ENCODE results near the gene DCTN3. TPM values are rescaled to one million over a fixed set of nuclear protein-coding genes. Genes with fewer than 3 reads are reported as not detected.

The DCTN3 gene
- polyA plus RNA-seq, 3 donors, result 120 to 174 (median 143) TPM

GRCh38 chr9:34606905-34607304 lies 13.4 kb downstream of the DCTN3 start:
- H3K9me3 ChIP-seq (replicated peaks in 1 of 2; ENCODE audit: control insufficient read depth in 1 of 2, insufficient read depth in 1 of 2, low read length in 2 of 2), result no peaks in the 10 kb centered on the region
- Mint-ChIP-seq H3K4me1 (peaks cover 14% of the 10 kb centered on the region), H3K27me3 (ENCODE audit: low read depth in 3 of 3) (peaks cover 6 to 7% (median 7%) of the 10 kb centered on the region in 3 donors), H3K4me3 (no peak overlapping the region), H3K36me3 (no peaks in the 10 kb centered on the region), H3K27ac (no peak overlapping the region), H3K9me3 (peaks cover 0 to 3% (median 0%) of the 10 kb centered on the region in 7 donors)
- H3K36me3 ChIP-seq (replicated peaks in 1 of 2; ENCODE audit: control insufficient read depth in 1 of 2, insufficient read depth in 2 of 2, low read length in 2 of 2), result no peaks in the 10 kb centered on the region
- H3K4me2 ChIP-seq (replicated peaks; ENCODE audit: extremely low read depth, low read length, poor library complexity, severe bottlenecking), result no peak overlapping the region
- peaks cover 13% of the 10 kb centered on the region for H3K79me2 ChIP-seq (ENCODE audit: insufficient read depth, low read length)
- no peaks in the 10 kb centered on the region for H4K20me1 ChIP-seq (ENCODE audit: insufficient read depth, low read length)
- H2AFZ ChIP-seq (ENCODE audit: insufficient read depth, low read depth, low read length, poor library complexity, severe bottlenecking), result no peak overlapping the region
- no peak overlapping the region for H3K27ac ChIP-seq (ENCODE audit: low read depth in 1 of 2, low read length in 2 of 2)
- H3K4me3 ChIP-seq (replicated peaks in 1 of 3; ENCODE audit: low read depth in 2 of 3, low read length in 3 of 3), result no peak overlapping the region
- TF ChIP-seq CTCF (IDR thresholded peaks at IDR 0.05), result no peak
- intact Hi-C loops (cut with micrococcal nuclease), result no loop called here
- DNase-seq, result no peak
- H3K9ac ChIP-seq (ENCODE audit: insufficient read depth, low read length, poor library complexity, severe bottlenecking), result no peak overlapping the region
- H3K4me1 ChIP-seq (ENCODE audit: control insufficient read depth in 1 of 2, insufficient read depth in 2 of 2, low read length in 2 of 2), result peaks cover 13 to 17% of the 10 kb centered on the region in 2 donors
- 100% methylated on average over 1 of the region's 3 CpGs for WGBS (ENCODE audit: insufficient coverage)
- H3K27me3 ChIP-seq (ENCODE audit: control insufficient read depth in 2 of 2, insufficient read depth in 2 of 2, low read length in 2 of 2), result peaks cover 0 to 2% of the 10 kb centered on the region in 2 donors

- Histone ChIP-seq H3K9me3 (replicated peaks in 1 of 2; ENCODE audit: control insufficient read depth in 1 of 2, insufficient read depth in 1 of 2, low read length in 2 of 2) (no peaks in the 10 kb centered on the region), H2AFZ (ENCODE audit: insufficient read depth, low read depth, low read length, poor library complexity, severe bottlenecking) (no peak overlapping the region), H3K4me1 (ENCODE audit: control insufficient read depth in 1 of 2, insufficient read depth in 2 of 2, low read length in 2 of 2) (peaks cover 8 to 10% of the 10 kb centered on the region in 2 donors), H3K27me3 (ENCODE audit: control insufficient read depth in 2 of 2, insufficient read depth in 2 of 2, low read length in 2 of 2) (peaks cover 0 to 2% of the 10 kb centered on the region in 2 donors), H3K9ac (ENCODE audit: insufficient read depth, low read length, poor library complexity, severe bottlenecking) (no peak overlapping the region), H3K36me3 (replicated peaks in 1 of 2; ENCODE audit: control insufficient read depth in 1 of 2, insufficient read depth in 2 of 2, low read length in 2 of 2) (no peaks in the 10 kb centered on the region), H3K4me2 (replicated peaks; ENCODE audit: extremely low read depth, low read length, poor library complexity, severe bottlenecking) (no peak overlapping the region), H3K27ac (ENCODE audit: low read depth in 1 of 2, low read length in 2 of 2) (no peak overlapping the region), H4K20me1 (ENCODE audit: insufficient read depth, low read length) (no peaks in the 10 kb centered on the region), H3K79me2 (ENCODE audit: insufficient read depth, low read length) (peaks cover 6% of the 10 kb centered on the region), H3K4me3 (replicated peaks in 1 of 3; ENCODE audit: low read depth in 2 of 3, low read length in 3 of 3) (no peak overlapping the region)
- intact Hi-C loops (cut with micrococcal nuclease), result no loop called here
- peaks cover 0 to 3% (median 0%) of the 10 kb centered on the region in 7 donors for H3K9me3 Mint-ChIP-seq
- peaks cover 6 to 11% (median 11%) of the 10 kb centered on the region in 3 donors for H3K27me3 Mint-ChIP-seq (ENCODE audit: low read depth in 3 of 3)
- peaks cover 10% of the 10 kb centered on the region for H3K4me1 Mint-ChIP-seq
- H3K27ac Mint-ChIP-seq, result no peak overlapping the region
- no peak for TF ChIP-seq CTCF (IDR thresholded peaks at IDR 0.05)
- no peak overlapping the region for H3K4me3 Mint-ChIP-seq
- no peak for DNase-seq
- H3K36me3 Mint-ChIP-seq, result no peaks in the 10 kb centered on the region
These were observed 14.1 kb downstream of the DCTN3 start for GRCh38 chr9:34606190-34606589.

All from CD14-positive monocyte (primary cell).